ACC112 (cell line): ENCODE results near the gene RBPJL.

ENCODE experiments used
- H2AFZ ChIP-seq: fragments of 200-600 bp; sonication (generic); one replicate; pipeline ENCODE4 v1.6.0; 2017; ENCODE audit warnings: antibody characterized with exemption, low read length; ENCODE audit not compliant: unreplicated experiment
- H3K27ac ChIP-seq: fragments of 200-600 bp; sonication (generic); 2 replicates; pipeline ENCODE4 v1.5.1; 2014; ENCODE audit warnings: low read depth, mild to moderate bottlenecking, antibody characterized with exemption, low read length, moderate library complexity
- H3K27me3 ChIP-seq: fragments of 200-600 bp; sonication (generic); 2 replicates; pipeline ENCODE4 v1.6.1; 2014; ENCODE audit warnings: mild to moderate bottlenecking, antibody characterized with exemption, low read length, moderate library complexity, mixed read lengths; ENCODE audit not compliant: insufficient read depth
- H3K36me3 ChIP-seq: fragments of 200-600 bp; sonication (generic); 2 replicates; pipeline ENCODE4 v1.6.1; 2016; ENCODE audit warnings: mild to moderate bottlenecking, antibody characterized with exemption, low read length, moderate library complexity, mixed read lengths; ENCODE audit not compliant: insufficient read depth
- H3K4me1 ChIP-seq: fragments of 200-600 bp; sonication (generic); one replicate; pipeline ENCODE4 v1.6.1; 2016; ENCODE audit warnings: low read length, mixed read lengths; ENCODE audit not compliant: insufficient read depth, unreplicated experiment, control insufficient read depth
- H3K4me3 ChIP-seq: fragments of 200-600 bp; sonication (generic); 2 replicates; pipeline ENCODE4 v1.5.1; 2014; ENCODE audit warnings: mild to moderate bottlenecking, low read depth, low read length
- H3K79me2 ChIP-seq: fragments of 200-600 bp; sonication (generic); one replicate; pipeline ENCODE4 v1.6.0; 2016; ENCODE audit warnings: low read length; ENCODE audit not compliant: control insufficient read depth, unreplicated experiment, insufficient read depth

Gene RBPJL

DNA sequence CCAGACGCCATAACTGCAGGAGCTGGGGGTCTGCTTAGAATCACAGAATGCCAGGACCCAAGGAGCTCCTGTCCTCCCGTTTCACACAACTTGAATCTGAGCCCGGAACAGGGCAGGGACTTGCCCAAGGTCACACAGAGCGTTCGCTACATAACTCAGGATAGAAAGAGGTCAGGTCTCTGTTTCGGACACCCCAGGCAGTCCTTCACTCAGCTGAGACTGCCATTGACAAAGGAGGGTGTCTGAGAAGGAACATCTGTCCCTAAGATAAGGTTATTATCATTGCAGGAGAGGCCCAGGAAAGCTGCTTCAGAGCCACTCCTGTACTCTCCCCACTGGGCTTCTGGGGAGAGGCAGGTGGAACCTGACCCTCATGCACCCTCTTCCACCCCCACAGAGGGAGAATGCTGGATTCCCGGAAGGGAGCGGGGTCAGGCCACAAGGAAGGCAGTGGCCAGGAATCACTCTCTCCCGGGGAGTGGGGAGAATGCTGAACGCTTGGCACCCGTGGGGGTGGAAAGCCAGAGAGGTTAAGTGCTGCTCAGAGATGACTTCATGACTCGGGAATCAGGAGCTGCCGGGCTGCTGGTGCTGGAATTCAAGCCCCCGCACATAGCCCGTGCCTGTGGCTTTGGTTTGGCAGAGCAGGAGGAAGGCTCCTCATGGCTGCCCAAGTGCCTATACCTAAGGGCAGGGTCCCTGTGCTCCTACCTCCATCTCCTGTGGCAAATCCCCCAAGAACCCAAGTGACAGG, 30.9 kb downstream of the RBPJL start:
- H3K79me2 ChIP-seq = peaks cover 70% of the 10 kb centered on the region
- peak overlapping the region; percentile 94 for H3K27ac ChIP-seq
- no peak overlapping the region for H2AFZ ChIP-seq
- peak overlapping the region; percentile 12; the same call in 1 of the 2 replicates for H3K4me3 ChIP-seq
- peaks cover 28% of the 10 kb centered on the region; the same call in 1 of the 2 replicates for H3K36me3 ChIP-seq
- H3K27me3 ChIP-seq = no peaks in the 10 kb centered on the region
- peaks cover 65% of the 10 kb centered on the region for H3K4me1 ChIP-seq

- H2AFZ ChIP-seq = no peak overlapping the region
- H3K27ac ChIP-seq = peak overlapping the region; percentile 94
- no peaks in the 10 kb centered on the region for H3K27me3 ChIP-seq
- no peak overlapping the region for H3K4me3 ChIP-seq
- peaks cover 70% of the 10 kb centered on the region for H3K79me2 ChIP-seq
- peaks cover 22% of the 10 kb centered on the region; the same call in 1 of the 2 replicates for H3K36me3 ChIP-seq
- H3K4me1 ChIP-seq = peaks cover 73% of the 10 kb centered on the region
Measured at GRCh38 chr20:45338121-45339030, 31.7 kb downstream of the RBPJL start.

- Histone ChIP-seq H3K4me3 (no peak overlapping the region), H3K27me3 (no peaks in the 10 kb centered on the region), H3K27ac (peak overlapping the region; percentile 94), H3K36me3 (peaks cover 22% of the 10 kb centered on the region; the same call in 1 of the 2 replicates), H3K4me1 (peaks cover 80% of the 10 kb centered on the region), H3K79me2 (peaks cover 77% of the 10 kb centered on the region), H2AFZ (no peak overlapping the region)
Measured at GRCh38 chr20:45339084-45339483, 32.4 kb downstream of the RBPJL start.

- H3K4me3 ChIP-seq = no peak overlapping the region
- no peaks in the 10 kb centered on the region for H3K27me3 ChIP-seq
- H2AFZ ChIP-seq = no peak overlapping the region
- H3K4me1 ChIP-seq = peaks cover 85% of the 10 kb centered on the region
- H3K27ac ChIP-seq = peak overlapping the region; percentile 94; the same call in 1 of the 2 replicates
- H3K36me3 ChIP-seq = peaks cover 22% of the 10 kb centered on the region; the same call in 1 of the 2 replicates
- H3K79me2 ChIP-seq = peaks cover 78% of the 10 kb centered on the region
Measured at GRCh38 chr20:45339799-45340198, 33.2 kb downstream of the RBPJL start.

- Histone ChIP-seq H3K27ac (peak overlapping the region; percentile 94; the same call in 1 of the 2 replicates), H3K4me1 (peaks cover 90% of the 10 kb centered on the region), H3K79me2 (peaks cover 78% of the 10 kb centered on the region)
Measured at GRCh38 chr20:45340236-45340847, 33.7 kb downstream of the RBPJL start.

DNA sequence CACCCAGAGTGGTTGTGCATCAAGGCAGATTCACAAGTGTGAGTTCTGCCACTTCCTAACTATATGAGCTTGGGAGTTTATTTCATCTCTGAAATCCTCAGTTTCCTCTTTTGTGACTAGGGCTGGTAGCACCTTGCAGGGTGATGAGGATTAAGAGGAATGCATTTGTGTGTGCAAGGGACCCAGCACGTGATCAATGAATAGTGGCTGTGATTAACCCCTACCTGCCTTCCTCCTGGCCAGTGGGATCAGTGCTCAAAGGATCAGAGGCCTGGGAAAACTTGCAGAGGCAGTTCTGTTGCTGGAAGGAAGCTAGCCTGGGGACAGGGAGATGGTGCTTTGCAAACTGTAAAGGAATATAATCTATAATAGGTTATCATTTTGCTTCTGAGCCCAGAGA, 34.3 kb downstream of the RBPJL start:
- Histone ChIP-seq H3K27ac (no peak overlapping the region), H3K4me1 (peaks cover 92% of the 10 kb centered on the region), H3K79me2 (peaks cover 78% of the 10 kb centered on the region), H3K4me3 (no peak overlapping the region), H2AFZ (no peak overlapping the region), H3K27me3 (no peaks in the 10 kb centered on the region), H3K36me3 (peaks cover 12% of the 10 kb centered on the region; the same call in 1 of the 2 replicates)

More at GRCh38 chr20:45340236-45340847, 33.7 kb downstream of the RBPJL start:
- H3K4me3 ChIP-seq = no peak overlapping the region
- H3K27me3 ChIP-seq = no peaks in the 10 kb centered on the region
- peaks cover 18% of the 10 kb centered on the region; the same call in 1 of the 2 replicates for H3K36me3 ChIP-seq
- no peak overlapping the region for H2AFZ ChIP-seq

GRCh38 chr20:45341579-45341938, 34.9 kb downstream of the RBPJL start:
- Histone ChIP-seq H3K4me3 (peak overlapping the region; percentile 58), H3K27ac (peak overlapping the region; percentile 85), H3K4me1 (peaks cover 92% of the 10 kb centered on the region)

GRCh38 chr20:45341939-45342854, 35.6 kb downstream of the RBPJL start:
- Histone ChIP-seq H3K27ac (peak overlapping the region; percentile 85), H3K79me2 (peaks cover 86% of the 10 kb centered on the region), H3K36me3 (peaks cover 12% of the 10 kb centered on the region; the same call in 1 of the 2 replicates), H3K4me3 (peak overlapping the region; percentile 58), H3K4me1 (peaks cover 89% of the 10 kb centered on the region), H3K27me3 (no peaks in the 10 kb centered on the region), H2AFZ (no peak overlapping the region)

More at GRCh38 chr20:45341579-45341938, 34.9 kb downstream of the RBPJL start:
- Histone ChIP-seq H3K79me2 (peaks cover 79% of the 10 kb centered on the region), H3K27me3 (no peaks in the 10 kb centered on the region), H3K36me3 (peaks cover 12% of the 10 kb centered on the region; the same call in 1 of the 2 replicates), H2AFZ (no peak overlapping the region)

DNA sequence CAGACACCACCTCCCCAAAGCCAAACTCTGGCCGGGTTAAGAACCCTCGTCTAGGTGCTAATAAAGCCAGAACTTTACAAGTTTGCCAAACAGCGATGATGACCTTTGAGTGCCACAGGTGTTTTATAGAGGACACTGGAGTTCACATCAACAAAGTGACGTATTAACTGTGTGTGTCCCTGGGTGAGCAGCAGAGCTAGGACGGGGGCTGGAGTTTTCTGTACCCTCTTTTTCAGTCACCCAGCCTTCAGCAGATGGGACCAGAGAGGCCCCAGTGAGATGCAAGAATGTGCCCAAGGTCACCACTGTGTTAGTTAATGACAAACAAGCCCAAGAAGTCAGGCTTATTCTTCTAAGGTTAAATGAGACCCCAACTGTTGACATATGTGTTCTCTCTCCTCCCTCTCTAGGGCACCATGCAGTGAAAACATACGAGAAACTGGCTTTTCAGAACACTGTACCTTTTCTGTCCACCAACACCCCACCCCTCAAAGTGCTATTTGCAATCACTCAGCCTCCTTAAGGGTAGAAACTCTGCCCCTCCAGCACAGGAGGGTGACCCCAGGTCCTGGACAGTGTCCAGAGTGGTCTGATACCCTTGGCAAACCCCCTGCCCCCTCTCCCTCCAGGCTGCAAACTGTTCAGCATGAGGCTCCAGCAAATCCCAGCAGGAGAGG, 36.4 kb downstream of the RBPJL start:
- H3K27ac ChIP-seq = peak overlapping the region; percentile 85
- peaks cover 94% of the 10 kb centered on the region for H3K79me2 ChIP-seq
- no peaks in the 10 kb centered on the region for H3K27me3 ChIP-seq
- H3K4me1 ChIP-seq = peaks cover 81% of the 10 kb centered on the region
- H2AFZ ChIP-seq = no peak overlapping the region
- H3K36me3 ChIP-seq = peaks cover 12% of the 10 kb centered on the region; the same call in 1 of the 2 replicates
- H3K4me3 ChIP-seq = peak overlapping the region; percentile 58
